HL-60 (cell line): ENCODE measurements around the gene VSTM2L.

Experiments used
- DNase-seq, 2 experiments: peaks; one replicate each; pipeline ENCODE4 v3.0.0-alpha.2; 2010 to 2020; ENCODE audit warnings: low read depth in 1 of 2, low spot score in 1 of 2
- H3K27ac ChIP-seq: fragments of 250-450 bp; sonication (Bioruptor Pico); replicated peaks from 2 replicates; pipeline ENCODE4 v1.5.1; 2020; ENCODE audit warnings: mild to moderate bottlenecking, moderate library complexity
- H3K27me3 ChIP-seq: fragments of 250-450 bp; sonication (Bioruptor Pico); 2 replicates; pipeline ENCODE4 v1.5.1; 2021; ENCODE audit warnings: mild to moderate bottlenecking, moderate library complexity; ENCODE audit not compliant: insufficient read depth, poor library complexity, severe bottlenecking
- H3K4me3 ChIP-seq: replicated peaks from 2 replicates; pipeline ENCODE4 v1.5.1; 2011; ENCODE audit warnings: mild to moderate bottlenecking, control low read depth, low read length; ENCODE audit not compliant: insufficient read depth
- CTCF ChIP-seq: IDR thresholded peaks from one replicate; pipeline ENCODE4 v1.5.1; 2011; ENCODE audit warnings: low read length, control low read depth, inconsistent platforms; ENCODE audit not compliant: insufficient read depth
- GABPA ChIP-seq: IDR thresholded peaks from 2 replicates; pipeline ENCODE4 v1.6.1; 2012; ENCODE audit warnings: low read depth
- POLR2AphosphoS5 ChIP-seq: IDR thresholded peaks from 2 replicates; pipeline ENCODE4 v1.6.1; 2012; ENCODE audit warnings: low read depth
- REST ChIP-seq: IDR thresholded peaks from 2 replicates; pipeline ENCODE4 v1.6.1; 2012; ENCODE audit warnings: low read depth; ENCODE audit not compliant: insufficient replicate concordance
- SPI1 ChIP-seq: IDR thresholded peaks from 2 replicates; pipeline ENCODE4 v1.6.1; 2012; ENCODE audit warnings: low read depth, mild to moderate bottlenecking, borderline replicate concordance

VSTM2L gene

DNA sequence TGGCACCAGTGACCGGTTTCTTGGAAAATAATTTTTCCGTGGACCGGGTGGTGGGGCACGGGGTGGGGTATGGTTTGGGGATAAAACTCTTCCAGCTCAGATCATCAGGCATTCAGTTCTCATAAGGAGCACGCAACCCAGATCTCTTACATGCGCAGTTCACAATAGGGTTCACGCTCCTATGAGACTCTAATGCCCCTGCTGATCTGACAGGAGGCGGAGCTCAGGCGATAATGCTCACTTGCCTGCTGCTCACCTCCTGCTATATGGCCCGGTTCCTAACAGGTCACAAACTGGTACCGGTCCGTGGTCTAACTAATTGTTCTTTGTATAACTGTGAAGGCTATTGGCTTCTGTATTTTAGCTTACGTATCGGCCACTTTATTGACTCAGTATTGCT, 51.7 kb downstream of the VSTM2L start:
- no peak for DNase-seq

GRCh38 chr20:37955511-37955910, 52.6 kb downstream of the VSTM2L start:
- H3K4me3 ChIP-seq, result no peak overlapping the region
- peaks cover 6% of the 10 kb centered on the region for H3K27me3 ChIP-seq
- no peak for DNase-seq
- no peak for TF ChIP-seq GABPA
- no peak overlapping the region for H3K27ac ChIP-seq

More for the DNA sequence above, 51.7 kb downstream of the VSTM2L start:
- TF ChIP-seq CTCF (no peak), REST (no peak), SPI1 (no peak), POLR2AphosphoS5 (no peak), GABPA (no peak)
- Histone ChIP-seq H3K27me3 (peaks cover 6% of the 10 kb centered on the region), H3K4me3 (no peak overlapping the region), H3K27ac (no peak overlapping the region)

GRCh38 chr20:37956107-37956585, 53.2 kb downstream of the VSTM2L start:
- DNase-seq, result no peak
- no peak overlapping the region for H3K4me3 ChIP-seq
- TF ChIP-seq SPI1 (no peak), REST (no peak), POLR2AphosphoS5 (no peak), CTCF (no peak), GABPA (no peak)
- H3K27ac ChIP-seq, result no peak overlapping the region
- H3K27me3 ChIP-seq, result peaks cover 6% of the 10 kb centered on the region

DNA sequence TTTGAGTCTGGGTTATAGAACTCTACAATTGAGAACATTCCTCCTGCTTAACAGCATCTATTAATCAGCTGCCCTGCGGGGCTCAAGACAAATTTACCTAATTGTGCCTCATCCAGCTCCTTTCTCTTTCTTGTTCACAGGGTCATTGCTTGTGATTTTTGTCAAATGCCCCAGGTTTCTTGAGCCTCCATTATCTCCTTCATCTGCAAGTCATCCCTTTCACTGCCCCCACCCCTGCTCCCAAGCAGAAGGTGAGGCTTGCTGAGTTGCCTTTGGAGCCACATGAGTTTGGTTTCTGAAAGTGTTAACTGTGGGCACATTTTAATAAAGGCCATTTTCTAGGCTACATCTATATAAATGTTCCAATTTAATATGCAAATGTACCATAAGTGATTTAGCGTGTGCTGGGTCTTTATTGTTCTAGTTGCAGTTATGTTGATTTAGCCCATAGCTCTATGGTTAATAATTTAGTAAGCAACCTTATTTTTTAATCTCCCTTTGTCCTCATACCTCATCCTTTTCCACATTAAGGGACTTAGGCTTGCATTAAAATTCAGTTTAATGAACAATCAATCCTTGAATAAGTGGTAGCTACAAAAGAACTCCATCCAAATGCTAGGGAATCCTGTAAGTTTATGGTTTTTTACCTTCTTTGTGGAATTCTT, 56.1 kb downstream of the VSTM2L start:
- H3K4me3 ChIP-seq, result no peak overlapping the region
- no peak for DNase-seq
- peaks cover 6% of the 10 kb centered on the region for H3K27me3 ChIP-seq
- no peak overlapping the region for H3K27ac ChIP-seq
- no peak for TF ChIP-seq CTCF
- TF ChIP-seq SPI1, result no peak
- no peak for TF ChIP-seq POLR2AphosphoS5
- no peak for TF ChIP-seq REST
- TF ChIP-seq GABPA, result no peak
